T-helper 9 cell (primary cell): ENCODE measurements around the gene TRA2B.

Experiments
- DNase-seq: peaks from one replicate; pipeline ENCODE4 v3.0.0-alpha.2; 2020
- total RNA-seq, 2 donors: gene quantifications; one replicate each; lab custom pipeline; 2026; lab: John Stamatoyannopoulos, UW

TRA2B gene
- total RNA-seq: 363 to 1,422 reads per million in 2 donors

DNA sequence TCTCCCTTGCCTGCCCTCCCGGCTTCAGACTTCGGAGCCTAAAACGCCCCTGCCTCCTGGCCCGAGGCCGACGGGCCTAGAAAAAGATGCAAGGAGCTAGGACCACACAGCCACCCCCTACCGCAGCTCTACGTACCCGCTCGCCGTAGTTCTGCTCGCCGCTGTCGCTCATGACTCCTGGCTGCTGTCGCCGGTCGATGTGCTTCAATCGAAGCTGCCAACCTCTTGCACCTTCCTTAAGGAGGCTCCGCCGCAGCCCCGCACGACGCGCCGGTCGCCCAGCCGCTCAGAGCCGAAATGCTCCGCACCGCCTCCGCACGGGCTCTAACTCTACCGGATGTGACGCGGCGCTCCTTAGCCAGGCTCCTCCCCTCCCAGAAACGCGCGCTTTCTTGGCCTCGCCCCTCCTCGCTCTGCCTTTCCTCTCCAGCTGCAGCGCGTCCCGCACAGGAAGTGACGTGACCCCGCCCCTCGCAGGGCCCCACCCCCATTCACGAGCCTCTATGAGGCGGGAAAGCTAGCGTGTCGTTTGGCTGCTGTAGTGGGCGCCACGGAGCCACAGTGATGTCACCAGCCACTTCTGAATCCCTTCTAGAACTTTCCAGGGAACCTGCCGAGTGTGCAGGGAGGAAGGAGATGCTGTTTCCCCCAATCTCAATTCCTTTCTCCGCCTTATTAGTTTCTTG lies at the start of gene TRA2B:
TSS of gene TRA2B (minus strand) at position 326 of the 686 bp plus-strand sequence. CDS start at position 172, 154 bp downstream.
- peak; percentile 98 for DNase-seq

DNA sequence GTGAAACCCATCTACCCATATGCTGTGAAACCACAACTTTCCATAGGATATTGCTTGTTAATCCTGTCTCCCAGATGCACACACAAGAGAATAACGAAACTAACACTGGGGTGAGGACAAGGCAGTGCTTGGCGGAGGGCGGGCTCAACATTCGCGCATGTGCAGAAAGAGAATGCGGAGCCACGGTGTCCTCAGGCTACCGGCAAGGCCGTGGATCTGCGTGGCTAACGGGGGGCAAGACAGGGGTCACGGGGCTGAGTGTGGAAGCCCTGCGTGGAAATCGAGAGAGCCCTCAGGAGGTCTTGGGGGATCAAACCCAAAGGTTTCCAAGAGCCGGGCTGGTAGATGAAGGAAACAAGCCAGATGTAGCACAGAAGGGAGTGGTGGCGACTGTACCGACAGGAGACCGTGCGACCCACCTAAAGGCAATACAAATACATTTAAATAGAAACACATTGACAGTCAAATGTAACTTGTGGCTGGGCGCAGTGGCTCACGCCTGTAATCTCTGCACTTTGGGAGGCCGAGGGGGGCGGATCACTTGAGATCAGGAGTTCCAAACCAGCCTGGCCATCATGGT lies 48.5 kb upstream of the TRA2B start:
- DNase-seq: no peak

DNA sequence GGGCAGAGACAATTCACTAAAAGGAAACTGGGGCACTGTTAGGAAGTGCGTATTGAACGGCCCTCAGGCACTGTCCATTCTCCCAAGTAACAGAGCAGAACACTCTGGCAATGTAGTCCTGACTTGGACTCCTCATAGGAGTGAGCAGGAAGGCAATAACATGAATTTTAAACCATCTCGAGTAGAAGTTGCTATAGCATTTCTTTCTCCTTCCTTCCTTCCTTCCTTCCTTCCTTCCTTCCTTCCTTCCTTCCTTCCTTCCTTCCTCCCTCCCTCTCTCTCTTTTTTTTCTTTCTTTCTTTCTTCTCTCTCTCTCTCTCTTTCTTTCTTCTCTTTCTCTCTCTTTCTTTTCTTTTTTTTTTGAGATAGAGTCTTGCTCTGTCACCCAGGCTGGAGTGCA lies 46.4 kb upstream of the TRA2B start:
- DNase-seq: no peak

DNA sequence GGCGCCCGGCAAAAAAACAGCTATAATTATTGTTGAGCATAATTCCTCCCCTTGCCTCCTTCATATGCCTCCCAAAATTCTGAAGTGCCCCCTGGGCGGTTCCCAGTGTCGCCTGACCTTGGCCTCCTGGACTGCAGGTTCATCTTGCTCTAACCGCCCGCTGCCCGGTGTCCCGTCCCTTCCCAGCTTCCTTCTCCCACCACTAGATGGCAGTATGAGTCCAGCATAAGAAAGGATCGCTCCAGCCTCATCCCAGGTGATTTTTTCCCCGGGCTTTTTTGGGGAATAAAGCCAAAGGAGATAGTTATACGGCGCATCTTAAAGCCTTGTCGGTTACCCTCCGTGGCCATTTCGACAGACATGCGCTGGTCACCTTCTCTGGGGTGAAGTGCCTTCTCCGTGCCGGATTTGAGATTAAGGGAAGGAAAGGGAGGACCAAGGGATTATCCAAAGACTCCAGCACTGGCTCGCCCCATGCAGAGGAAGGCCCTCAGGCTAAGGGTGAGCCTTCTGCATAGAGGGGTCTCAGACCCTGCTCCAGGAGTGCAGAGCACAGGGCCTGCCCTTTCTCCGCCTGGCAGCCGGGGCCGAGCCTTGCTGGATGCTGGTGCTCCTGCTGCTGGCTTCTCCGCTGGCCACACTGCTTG lies 45.8 kb upstream of the TRA2B start:
- peak; percentile 45 for DNase-seq

DNA sequence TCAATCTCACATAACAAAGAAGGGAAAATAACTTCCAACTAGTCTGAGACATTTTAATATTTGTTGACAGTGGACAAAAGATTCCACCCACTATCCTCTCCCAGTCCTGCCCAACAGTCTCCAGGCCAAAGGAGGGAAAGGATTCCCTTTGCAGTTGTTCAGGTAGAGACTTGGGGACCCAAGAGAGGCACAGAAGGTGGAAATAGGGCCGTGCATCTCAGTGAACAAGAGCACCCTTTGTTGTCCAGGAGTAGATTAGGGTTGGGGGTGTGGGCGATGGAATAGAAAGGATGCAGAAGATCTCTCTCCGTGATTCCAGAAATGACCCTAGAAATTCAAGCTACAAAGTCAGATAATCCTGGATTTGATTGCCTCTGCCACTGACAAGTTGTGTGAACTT lies 44.8 kb upstream of the TRA2B start:
- no peak for DNase-seq

DNA sequence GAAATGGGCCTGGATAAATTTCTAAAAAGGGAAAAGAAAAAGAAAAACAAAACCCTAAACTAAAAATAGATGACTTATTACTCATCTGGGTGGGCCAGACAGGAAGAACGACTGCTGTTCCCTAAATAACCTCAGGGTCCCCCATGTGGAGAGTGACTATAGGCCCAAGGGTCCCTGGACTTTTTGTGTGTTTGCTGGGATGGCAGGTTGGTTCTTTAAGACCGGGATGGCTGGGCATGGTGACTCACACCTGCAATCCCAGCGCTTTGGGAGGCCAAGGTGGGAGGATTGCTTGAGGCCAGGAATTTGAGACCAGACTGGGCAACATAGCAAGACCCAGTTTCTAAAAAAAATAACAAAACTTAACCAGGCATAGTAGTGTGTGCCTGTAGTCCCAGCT lies 43.8 kb upstream of the TRA2B start:
- DNase-seq: no peak

DNA sequence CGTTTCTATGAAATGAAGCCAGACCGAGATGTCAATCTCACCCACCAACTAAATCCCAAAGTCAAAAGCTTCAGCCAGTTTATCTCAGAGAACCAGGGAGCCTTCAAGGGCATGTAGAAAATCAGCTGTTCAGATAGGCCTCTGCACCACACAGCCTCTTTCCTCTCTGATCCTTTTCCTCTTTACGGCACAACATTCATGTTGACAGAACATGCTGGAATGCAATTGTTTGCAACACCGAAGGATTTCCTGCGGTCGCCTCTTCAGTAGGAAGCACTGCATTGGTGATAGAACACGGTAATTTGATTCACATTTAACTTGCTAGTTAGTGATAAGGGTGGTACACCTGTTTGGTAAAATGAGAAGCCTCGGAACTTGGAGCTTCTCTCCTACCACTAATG lies 41.9 kb upstream of the TRA2B start:
- no peak for DNase-seq

DNA sequence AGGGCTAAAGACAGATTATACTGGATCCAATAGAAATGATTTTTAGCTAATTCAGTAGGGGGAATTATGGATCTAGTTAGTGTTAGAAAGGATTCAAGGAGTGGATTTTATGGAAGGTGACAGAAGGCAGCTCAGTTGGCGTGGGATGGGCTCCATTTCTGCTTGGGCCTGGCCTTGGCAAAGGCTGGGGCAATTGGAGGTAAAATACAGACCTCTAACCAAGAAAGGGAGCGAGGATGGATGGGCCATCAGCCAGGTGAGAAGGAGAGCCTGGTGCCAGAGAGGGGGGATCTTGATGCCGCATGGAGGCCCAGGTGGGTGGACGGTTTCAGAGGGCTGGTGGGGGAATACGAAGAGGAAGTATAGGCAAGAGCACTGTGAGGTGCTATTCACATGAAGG lies 40.7 kb upstream of the TRA2B start:
- no peak for DNase-seq

DNA sequence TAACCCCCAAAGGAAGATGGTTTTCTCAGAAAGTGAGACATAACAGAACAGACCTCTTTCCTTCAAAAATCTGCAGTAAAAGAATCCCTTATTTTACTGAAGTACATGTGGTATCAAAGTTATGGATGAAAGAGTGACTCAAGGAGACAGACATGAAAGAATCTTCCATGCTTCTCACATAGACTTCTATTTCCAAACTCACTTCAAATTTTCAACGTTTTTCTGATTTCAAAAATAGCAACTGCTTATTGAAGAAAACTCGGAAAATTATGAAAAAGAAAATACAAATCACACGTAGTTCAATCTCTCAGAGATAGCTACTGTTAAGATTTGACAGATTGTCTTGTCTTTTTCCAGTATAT lies 39.8 kb upstream of the TRA2B start:
- no peak for DNase-seq

DNA sequence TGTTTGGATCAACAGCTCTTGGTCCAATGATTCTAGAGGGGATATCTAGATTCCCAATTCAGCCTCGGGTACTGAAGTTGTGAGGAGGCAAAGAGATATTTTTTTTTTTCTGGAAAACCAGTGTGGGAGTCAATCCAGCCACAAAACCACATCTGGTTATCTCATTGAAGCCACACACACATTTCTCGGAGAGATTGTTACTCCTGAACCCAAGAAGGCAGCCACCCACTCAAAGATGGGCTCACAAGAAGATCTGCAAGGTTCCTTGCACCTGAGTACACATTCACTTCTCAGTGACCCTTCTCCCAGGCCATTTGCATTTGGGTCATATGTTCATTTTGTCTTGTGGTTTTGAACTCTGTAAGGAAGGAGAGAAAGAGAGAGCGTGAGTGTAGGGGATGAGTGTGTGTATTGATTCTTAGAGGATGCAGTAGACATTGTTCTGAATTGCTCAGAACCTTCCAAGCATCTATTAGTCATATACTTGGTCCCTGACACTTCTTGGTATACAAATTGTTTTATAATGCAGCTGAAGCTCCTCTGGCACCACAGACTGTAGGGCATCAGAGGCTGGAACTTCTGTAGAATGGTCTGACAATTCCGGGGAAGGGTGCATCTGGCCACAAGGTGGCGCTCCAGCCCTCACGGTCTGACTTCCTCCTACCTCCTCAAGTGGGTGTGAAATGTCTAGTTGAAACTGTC lies 39.3 kb upstream of the TRA2B start:
- DNase-seq: peak; percentile 77

DNA sequence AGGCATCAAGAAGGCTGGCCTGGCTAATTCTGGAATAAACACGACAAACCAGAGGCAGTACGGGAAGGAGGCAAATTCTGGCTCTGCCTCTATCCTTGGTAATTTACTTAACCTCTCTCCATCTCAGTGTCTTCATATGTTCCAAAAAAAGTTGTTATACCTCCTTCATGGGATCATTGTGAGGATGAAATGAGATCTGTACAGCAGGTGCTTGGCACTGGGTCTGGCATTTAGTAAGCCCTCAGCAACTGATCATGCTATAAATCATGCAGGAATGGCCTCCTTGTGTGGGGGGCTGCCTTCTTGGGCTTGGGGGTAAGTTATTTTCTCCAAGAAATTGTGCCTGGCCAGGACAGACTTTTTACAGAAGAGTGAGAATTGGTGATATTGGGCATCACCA lies 38.3 kb upstream of the TRA2B start:
- DNase-seq: no peak

DNA sequence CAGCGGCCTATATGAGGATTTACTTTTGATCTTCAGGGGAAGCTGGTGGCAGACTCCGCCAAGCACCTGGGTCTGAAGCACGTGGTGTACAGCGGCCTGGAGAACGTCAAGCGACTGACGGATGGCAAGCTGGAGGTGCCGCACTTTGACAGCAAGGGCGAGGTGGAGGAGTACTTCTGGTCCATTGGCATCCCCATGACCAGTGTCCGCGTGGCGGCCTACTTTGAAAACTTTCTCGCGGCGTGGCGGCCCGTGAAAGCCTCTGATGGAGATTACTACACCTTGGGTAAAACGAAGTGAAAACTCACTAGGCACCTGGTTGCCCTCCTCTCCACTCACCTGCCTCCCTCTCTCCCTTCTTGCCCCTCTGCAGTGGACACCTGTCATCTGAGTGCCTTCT lies 33.8 kb upstream of the TRA2B start:
- DNase-seq: no peak

DNA sequence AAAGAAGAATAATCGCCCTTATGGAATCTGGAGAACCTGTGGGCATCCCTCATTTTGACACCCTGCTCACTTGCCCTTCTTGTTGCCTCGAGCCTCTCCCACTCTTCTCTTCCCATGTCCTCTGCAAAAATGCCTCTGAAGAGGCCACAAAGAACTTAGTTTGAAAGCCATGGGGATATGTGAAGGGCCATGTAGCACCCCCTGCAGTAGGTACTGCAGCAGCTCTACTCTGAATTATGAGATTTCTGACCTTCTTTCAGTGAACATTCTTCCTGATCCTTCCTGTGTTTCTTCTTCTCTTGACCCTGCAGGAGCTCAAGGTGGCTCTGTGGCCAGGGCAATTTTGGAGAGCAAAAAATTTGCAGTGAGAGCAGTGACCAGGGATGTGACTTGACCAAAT lies 30.4 kb upstream of the TRA2B start:
- no peak for DNase-seq

DNA sequence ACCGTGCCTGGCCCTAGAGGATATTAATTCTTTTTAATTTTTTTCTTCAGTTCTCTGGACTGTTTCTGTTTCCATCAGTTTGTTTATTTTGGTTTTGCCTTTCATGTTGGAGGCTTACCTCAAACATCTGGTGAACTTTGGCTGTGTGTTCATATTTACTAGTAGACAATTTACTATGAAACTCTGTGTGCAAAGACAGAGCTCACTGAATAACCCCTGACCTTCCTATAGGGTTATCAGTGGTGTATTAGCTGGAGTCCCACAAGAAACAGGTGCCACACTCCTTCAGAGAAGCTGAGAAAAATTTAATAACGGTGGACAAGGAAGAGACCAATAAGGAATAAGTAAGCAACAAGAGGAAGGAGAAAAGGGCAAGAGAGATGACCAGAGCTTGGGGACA lies 28.8 kb upstream of the TRA2B start:
- DNase-seq: no peak

DNA sequence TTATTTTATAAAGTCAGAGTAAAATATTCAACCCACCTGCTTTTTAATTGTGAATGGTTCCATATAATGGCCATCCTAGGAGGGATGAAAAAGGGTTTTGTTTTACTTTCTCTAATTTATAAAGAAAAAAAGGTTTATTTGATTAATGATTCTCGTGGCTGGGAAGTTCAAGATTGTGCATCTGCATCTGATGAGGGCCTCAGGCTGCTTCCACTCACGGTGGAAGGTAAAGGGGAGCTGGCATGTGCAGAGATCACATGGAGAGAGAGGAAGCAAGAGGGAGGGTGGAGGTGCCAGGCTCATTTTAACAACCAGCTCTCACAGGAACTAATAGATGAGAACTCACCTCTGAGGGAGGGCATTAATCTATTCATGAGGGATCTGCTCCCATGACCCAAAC lies 27.7 kb upstream of the TRA2B start:
- no peak for DNase-seq

DNA sequence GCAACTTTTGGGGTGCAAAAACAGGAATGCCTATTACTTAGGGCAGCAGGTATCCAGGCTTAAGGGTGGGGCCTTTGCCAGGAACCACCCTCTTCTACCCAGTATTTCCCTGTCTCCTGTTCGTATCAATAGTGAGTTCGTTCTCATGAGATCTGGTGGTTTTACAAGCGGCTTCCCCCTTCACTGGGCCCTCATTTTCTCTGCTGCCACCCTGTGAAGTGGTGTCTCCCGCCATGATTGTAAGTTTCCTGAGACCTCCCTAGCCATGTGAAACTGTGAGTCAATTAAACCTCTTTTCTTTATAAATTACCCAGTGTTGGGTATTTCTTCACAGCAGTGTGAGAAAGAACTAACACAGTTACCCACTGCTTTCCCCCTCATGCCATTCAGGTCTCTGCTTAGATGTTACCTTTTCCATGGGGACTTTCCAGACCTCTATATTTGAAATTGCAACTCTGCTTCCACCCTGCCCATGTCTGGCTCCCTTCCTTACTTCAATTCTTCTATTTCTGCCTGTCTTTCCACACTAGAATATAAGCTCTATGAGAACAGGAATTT lies 23.9 kb upstream of the TRA2B start:
- no peak for DNase-seq

DNA sequence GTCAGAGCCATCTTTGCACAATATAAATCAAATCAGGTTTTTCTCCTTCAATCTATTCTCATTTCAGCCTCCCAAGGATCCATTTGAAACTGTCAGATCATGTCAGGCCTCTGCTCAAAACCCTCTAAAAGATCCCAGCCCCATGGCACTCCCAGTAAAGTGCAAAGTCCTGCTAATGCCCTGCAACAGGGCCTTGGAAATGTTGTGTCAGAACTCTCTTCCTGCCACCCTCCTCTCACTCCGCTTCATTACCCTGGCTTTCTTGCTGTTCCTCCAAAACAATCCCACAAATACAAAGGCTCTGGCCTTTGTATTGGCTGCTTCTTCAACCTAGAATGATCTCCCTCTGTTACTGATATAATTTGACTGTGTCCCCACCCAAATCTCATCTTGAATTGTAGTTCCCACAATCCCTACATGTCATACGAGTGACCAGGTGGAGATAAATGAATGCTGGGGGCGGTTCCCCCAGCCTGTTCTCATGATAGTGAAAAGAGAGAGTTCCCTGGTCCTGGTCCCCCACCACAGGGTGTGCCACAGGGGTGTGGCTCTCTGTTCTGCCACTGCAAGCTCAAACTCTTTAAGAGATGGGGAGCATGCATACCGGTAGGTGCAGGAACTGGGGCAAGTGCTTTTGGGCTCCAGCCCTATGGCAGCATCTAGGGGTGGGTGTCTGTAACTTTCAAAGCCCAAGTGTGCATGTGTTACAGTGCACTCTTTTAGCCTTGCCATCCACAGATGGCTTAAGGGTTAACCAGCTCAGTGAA lies 22.9 kb upstream of the TRA2B start:
- no peak for DNase-seq

DNA sequence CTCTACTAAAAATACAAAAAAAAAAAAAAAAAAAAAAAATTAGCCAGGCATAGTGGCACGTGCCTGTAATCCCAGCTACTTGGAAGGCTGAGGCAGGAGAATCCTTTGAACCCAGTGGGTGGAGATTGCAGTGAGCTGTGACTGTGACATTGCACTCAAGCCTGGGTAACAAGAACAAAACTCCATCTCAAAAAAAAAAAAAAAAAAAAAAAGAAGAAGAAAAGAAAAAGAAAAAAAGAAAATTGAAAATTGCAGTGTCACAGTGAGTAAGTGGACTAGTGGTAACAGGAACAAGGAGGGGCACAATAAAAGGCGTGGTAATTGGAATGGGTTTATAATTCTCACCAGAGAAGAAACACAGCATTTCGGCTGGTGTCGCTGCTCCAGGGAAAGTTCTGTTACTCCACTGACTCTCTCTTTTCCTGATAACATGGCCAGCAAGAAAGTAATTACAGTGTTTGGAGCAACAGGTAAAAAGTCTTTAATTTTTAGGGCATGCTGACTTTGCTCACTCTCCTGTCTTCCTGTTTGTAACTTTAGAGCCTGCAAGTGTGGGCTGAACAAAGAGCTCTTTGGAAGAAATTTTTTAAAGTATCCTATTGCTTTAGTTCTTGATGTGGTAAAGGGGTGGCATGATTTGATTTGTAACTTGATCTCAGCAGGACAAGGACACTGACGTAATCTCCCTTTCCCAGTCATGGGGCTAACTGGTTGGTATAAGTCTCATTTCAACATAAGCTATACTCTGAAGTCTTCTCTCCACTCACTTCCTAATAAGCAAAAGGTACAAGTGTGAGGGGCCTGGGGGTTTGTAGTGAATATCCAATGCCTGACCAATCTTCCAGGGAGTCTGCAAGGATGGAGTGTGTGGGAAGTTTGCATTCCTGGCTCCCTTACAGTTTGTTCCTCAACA lies 22.1 kb upstream of the TRA2B start:
- DNase-seq: no peak

DNA sequence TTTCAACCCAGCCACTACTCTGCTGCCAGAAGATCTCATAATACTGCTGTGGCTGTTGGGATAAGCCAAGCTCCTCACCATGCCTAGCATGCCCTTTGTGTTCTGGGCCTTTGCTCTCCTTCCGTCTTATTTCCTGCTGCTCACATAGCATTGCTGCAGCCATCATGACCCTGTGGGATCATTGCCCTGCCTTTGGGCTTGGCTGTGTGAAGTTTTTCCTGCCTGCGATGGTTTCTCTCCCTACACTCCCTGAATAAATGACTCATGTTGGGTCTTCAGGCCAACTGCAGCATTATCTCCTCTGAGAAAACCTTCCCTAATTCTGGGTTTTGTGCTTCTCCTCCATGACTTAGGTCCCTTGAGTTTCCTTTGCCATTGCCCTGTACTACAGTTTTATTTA lies 20.8 kb upstream of the TRA2B start:
- no peak for DNase-seq

DNA sequence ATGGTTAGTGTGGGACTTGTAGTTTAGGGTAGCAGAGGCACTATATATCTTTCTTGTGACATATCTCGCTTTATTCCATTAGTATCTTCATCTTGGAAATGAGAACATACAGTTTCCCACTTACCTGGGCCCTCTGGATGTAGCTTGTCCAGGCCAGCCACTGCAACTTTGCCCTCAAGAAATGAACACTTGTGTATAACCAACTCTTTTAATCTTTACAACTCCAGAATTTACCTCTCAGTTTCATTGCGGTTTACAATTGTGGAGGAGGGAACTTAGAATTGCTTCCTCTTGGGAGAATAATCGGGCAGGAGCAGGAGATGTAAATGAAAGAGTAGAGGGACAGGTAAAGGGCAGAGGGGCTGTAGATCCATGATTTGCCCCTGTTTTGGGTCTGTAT lies 18.4 kb upstream of the TRA2B start:
- DNase-seq: no peak

DNA sequence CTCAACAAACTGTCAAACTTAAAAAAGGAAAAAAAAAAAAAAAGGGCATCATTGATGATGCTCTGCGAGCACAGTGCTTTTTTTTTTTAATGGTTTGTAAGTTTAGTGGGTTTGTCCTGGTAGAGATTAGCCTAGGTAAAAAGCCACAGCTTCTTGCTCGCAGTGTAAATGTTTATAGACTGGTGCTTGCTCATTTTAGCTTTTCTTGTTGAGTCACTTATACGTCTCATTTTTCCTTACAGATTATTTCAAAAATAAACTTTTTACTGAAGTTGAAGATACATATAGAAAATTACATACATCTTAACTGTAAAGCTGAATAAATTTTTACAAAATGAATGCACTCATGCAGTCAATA lies 16.5 kb upstream of the TRA2B start:
- no peak for DNase-seq

DNA sequence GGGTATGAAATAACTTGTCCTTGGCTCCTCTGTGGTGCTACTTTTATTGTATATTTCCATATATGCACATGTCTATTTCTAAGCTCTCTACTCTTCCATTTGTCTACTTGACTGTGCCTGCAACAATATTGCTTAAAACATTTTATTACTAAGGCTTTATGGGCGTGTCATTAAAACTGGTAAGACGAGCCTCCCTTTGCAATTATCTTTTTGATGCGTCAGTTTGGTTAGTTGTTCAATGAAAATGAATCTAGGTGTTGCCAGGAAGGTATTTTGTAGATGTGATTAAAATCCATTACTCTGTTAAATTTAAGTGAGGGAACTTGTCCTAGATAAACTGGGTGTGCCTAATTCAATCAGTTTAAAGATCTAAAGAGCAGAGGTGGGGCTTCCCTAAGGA lies 12.9 kb upstream of the TRA2B start:
- DNase-seq: no peak
